ENCODE results near the gene ROR2. TPM values are rescaled to one million over a fixed set of nuclear protein-coding genes. Genes with fewer than 3 reads are reported as not detected.
A peak's percentile ranks its signal among the peaks of the same experiment; 100 is the strongest.
"Not testable (repeated sequence)": the region's sequence is repeated elsewhere in the genome, so short reads cannot be mapped to it uniquely, and the experiment has no call there.

The ROR2 gene
- total RNA-seq, 1 donor from 2014 or later, result 0.92 TPM

DNA sequence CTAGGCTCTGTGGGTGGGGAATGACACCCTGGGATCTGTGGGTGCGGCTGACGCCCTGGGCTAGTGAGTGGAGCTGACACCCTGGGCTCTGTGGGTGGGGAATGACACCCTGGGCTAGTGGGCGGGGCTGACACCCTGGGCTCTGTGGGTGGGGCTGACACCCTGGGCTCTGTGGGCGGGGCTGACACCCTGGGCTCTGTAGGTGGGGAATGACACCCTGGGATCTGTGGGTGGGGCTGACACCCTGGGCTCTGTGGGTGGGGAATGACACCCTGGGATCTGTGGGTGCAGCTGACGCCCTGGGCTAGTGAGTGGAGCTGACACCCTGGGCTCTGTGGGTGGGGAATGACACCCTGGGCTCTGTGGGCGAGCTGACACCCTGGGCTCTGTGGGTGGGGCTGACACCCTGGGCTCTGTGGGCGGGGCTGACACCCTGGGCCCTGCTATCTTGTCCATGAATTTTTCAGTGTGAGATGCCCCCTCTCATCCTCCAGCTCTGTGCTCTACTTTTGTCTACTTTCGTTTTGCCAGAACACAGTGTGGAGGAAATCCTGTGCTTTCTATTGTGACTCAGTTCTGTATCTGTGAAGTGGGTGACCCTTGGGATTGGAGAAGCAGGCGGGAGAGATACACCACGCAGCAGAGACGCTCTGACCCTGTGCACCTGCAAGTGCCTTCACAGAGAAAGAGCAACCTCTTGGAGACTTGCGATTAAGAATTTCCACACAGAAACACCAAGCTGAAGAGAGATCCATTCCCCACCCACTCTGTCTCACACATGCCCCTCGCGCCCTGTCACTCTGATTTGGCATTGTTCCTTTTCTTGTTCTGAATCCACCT is 151.5 kb downstream of the ROR2 start:
- DNase-seq (ENCODE audit: missing footprints), result peak; percentile 46
- ATAC-seq; intact Hi-C loops (cut with DNase I): not testable (repeated sequence)

DNA sequence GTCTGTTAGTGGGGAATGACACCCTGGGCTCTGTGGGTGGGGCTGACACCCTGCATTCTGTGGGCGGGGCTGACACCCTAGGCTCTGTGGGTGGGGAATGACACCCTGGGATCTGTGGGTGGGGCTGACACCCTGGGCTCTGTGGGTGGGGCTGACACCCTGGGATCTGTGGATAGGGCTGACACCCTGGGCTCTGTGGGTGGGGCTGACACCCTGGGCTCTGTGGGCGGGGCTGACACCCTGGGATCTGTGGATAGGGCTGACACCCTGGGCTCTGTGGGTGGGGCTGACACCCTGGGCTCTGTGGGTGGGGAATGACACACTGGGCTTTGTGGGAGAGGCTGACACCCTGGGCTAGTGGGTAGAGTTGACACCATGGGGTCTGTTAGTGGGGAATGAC is 152.5 kb downstream of the ROR2 start:
- ATAC-seq; DNase-seq (ENCODE audit: missing footprints); intact Hi-C loops (cut with DNase I): not testable (repeated sequence)

- ATAC-seq; intact Hi-C loops (cut with DNase I): not testable (repeated sequence)
- peak; percentile 47 for DNase-seq (ENCODE audit: missing footprints)
These were observed 153.5 kb downstream of the ROR2 start for GRCh38 chr9:91796516-91796915.

GRCh38 chr9:91795598-91796241 is 154.3 kb downstream of the ROR2 start:
- ATAC-seq, result no peak
- intact Hi-C loops (cut with DNase I), result no loop called here
- DNase-seq (ENCODE audit: missing footprints), result peak; percentile 31

GRCh38 chr9:91793371-91793770 is 156.7 kb downstream of the ROR2 start:
- peak; percentile 9 for DNase-seq (ENCODE audit: missing footprints)
- intact Hi-C loops (cut with DNase I); ATAC-seq: not testable (repeated sequence)

DNA sequence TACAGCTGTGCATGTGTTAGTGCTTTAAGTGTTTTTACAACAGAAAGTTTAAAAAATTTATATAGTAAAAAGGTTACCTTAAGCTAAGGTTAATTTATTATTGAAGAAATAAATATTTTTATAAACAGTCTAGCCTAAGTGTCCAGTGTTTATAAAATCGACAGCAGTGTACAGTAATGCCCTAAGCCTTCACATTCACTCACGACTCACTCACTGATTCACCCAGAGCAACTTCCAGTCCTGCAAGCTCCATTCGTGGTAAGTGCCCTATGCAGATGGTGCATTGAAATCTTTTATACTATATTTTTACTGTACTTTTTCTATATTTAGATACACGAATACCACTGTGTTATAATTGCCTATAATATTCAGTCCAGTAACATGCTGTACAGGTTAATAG is 159.1 kb downstream of the ROR2 start:
- intact Hi-C loops (cut with DNase I), result no loop called here
- no peak for DNase-seq (ENCODE audit: missing footprints)
- no peak for ATAC-seq

DNA sequence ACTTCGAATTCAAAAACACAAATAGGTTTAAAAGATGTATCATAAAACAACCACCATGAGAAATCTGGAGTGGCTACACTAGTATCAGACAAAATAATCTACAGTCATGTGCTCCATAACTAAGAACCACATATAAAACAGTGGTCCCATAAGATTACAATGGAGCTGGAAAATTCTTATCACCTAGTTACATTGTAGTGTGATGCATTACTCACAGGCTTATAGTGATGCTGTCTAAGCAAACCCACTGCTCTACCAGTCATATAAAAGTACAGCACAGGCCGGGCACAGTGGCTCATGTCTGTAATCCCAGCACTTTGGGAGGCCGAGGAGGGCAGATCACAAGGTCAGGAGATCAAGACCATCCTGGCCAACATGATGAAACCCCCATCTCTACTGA is 160.1 kb downstream of the ROR2 start:
- ATAC-seq, result no peak
- intact Hi-C loops (cut with DNase I), result no loop called here
- no peak for DNase-seq (ENCODE audit: missing footprints)

GRCh38 chr9:91787931-91788330 is 162.1 kb downstream of the ROR2 start:
- no peak for ATAC-seq
- intact Hi-C loops (cut with DNase I), result no loop called here
- no peak for DNase-seq (ENCODE audit: missing footprints)

DNA sequence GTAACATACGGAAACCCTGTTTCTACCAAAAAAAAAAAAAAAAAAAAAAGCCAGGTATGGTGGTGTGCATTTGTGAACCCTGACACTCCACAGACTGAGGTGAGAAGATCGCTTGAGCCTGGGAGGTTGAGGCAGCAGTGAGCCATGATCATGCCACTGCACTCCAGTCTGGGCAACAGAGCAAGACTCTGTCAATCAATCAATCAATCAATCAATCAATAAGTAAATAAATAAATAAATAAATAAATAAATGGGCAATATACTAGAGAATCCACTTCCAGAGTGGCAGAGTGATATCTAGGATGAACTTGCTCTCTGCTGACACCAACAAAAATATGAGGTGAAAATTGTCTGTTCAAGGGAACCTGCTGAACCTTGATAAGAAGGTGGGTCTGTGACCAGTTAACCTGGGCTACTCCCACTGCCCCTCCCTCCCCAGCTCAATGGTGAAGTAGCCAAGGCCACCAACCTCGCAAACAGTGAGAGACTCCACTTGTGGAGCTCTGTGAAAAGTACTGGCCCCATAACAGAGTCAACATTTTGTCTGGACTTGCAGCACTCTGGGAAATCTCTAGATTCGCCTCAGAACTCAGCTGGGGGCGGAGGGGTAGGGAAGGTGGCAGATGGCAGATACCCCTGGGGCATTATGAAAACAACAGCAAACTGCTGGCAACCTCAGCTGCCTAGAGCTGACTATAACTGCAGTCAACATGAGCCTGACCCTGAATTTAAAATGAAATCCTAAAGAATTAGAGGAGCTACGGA is 163.7 kb downstream of the ROR2 start:
- no peak for ATAC-seq
- intact Hi-C loops (cut with DNase I), result no loop called here
- DNase-seq (ENCODE audit: missing footprints), result no peak

DNA sequence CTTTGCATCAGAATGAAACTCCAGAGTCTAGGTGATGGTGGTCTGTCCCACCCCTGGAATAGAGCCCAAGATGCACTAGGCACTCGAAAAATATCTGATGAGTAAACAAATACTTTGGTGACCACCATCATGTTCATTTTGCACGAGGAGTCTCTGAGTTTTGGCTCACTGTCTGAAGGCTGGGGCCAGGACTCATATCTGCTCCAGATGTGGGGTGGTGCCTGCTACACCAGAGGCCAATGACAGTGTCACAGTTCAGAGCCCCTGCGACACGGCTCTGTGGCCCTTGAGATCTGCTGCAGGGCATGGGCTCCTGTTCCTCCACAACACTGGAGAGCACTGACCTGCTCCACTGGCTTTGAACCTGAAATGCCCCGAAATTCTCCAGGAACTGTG is 164.6 kb downstream of the ROR2 start:
- no peak for ATAC-seq
- DNase-seq (ENCODE audit: missing footprints), result no peak
- intact Hi-C loops (cut with DNase I), result no loop called here

DNA sequence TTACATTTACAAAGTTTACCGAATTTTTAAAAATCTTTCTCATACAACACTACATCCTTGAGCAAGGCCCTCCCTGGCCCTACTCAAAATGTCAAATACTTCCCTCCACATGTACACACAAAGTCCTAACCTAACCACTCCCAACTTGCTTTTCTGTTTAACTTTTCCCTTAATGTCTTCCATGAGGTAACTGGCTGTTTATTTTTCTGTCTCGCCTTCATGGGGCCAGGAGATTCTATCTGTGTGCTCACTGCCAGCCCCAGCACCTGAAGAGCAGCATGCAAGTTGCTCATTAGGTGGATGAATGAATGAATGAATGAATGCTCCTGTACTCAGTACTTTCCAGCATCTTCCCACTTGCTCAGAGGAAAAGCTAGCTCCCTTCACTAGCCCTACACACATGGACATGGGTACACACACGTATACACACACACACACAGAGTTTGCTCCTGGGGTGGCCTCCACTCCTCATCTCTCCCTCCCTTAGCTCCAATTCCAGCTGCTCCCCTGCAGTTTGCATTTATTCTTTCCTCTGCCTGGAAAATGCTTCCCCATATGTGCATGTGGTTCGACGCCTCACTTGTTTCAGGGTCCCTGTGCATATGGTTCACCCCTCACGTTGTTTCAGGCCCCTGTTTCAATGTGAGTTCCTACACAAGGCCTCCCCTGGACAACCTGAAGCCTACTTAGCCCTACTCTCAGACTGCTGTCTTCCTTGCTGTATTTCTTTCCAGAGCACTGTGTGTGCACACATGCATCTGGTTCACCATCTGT is 165.2 kb downstream of the ROR2 start:
- ATAC-seq (no peak), DNase-seq (ENCODE audit: missing footprints) (no peak)
- intact Hi-C loops (cut with DNase I), result no loop called here

GRCh38 chr9:91783876-91784672 is 166.0 kb downstream of the ROR2 start:
- no peak for DNase-seq (ENCODE audit: missing footprints)

DNA sequence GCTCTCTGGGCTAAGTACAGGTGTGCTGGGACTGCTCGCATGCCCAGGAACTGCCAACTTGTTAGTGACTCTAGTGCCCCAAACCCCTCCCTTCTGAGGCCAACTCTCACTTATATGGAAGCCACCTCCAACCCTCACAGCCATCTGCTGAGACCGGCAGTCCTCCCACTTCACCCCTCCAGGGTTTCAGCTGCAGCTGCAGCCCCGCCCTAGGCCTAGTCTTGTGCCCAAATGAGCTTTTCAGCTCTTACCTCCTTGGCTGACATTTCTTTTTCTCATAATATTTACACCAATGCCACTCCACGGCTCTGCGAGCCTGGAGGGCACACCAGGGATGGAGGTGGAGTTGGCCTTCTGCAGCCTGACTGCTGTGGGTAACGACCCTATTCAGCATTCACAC is 166.6 kb downstream of the ROR2 start:
- ATAC-seq (no peak), DNase-seq (ENCODE audit: missing footprints) (no peak)
- intact Hi-C loops (cut with DNase I), result no loop called here

More at GRCh38 chr9:91783876-91784672, 166.0 kb downstream of the ROR2 start:
- ATAC-seq, result no peak
- intact Hi-C loops (cut with DNase I), result no loop called here

GRCh38 chr9:91782708-91783214 is 167.3 kb downstream of the ROR2 start:
- DNase-seq (ENCODE audit: missing footprints), result no peak
- ATAC-seq, result no peak
- intact Hi-C loops (cut with DNase I), result no loop called here

DNA sequence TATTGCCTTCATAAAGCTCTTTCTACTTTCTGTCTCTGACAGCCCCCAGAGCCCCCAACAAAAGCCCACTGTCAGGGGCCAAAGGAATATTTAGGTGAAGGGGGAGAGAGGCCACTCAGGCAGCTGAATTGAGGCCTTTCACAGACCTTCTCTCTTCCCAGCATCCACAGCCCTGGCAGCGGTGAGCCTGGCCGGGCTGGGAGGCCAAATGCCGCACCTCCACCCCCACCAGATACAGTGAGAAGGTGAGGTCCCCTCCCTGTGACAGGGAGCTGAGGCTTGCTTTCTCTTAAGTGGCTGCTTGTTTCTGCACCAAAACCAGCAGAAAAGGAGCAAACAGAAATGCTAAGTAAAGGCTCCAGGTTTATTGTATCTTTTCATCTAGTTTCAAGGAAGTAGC is 168.1 kb downstream of the ROR2 start:
- ATAC-seq, result no peak
- intact Hi-C loops (cut with DNase I), result no loop called here
- no peak for DNase-seq (ENCODE audit: missing footprints)

GRCh38 chr9:91781116-91781515 is 168.9 kb downstream of the ROR2 start:
- intact Hi-C loops (cut with DNase I), result no loop called here
- DNase-seq (ENCODE audit: missing footprints) (no peak), ATAC-seq (no peak)

DNA sequence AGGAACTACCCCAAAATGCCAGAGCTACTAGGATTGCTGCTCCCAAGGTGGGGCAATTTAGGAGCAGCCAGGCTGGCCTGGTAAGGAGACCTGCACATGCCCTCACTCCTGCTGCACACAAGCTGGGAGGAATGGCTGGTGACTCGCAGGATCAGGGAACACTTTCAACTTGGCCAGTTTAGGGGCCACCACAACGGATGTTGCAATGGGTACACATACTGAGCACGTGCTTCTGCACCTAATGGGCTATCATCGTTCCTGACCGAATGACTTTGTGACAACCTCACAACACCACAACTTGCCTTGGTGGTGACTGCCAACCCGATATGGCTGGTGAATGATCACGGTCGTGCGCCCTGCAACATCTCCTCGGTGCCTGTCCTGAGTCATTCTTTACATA is 172.0 kb downstream of the ROR2 start:
- no peak for ATAC-seq
- intact Hi-C loops (cut with DNase I), result no loop called here
- DNase-seq (ENCODE audit: missing footprints), result no peak

- intact Hi-C loops (cut with DNase I), result no loop called here
- DNase-seq (ENCODE audit: missing footprints) (no peak), ATAC-seq (no peak)
These were observed 172.7 kb downstream of the ROR2 start for GRCh38 chr9:91777292-91777830.

All from Right ventricle myocardium inferior (tissue), 1 donor.